GM19467 (cell line): ENCODE measurements around the gene APAF1.

Experiments
- ATAC-seq: cut with Tn5 transposase; IDR thresholded peaks from one replicate; pipeline ENCODE4 v1.9.1; 2021; ENCODE audit warnings: mild to moderate bottlenecking, moderate library complexity; ENCODE audit not compliant: unreplicated experiment

The APAF1 gene

GRCh38 chr12:98725476-98726247, 80.6 kb downstream of the APAF1 start:
- ATAC-seq = no peak

- ATAC-seq = no peak
Measured at GRCh38 chr12:98727196-98727595, 82.1 kb downstream of the APAF1 start.

- ATAC-seq = no peak
Measured at GRCh38 chr12:98730412-98730811, 85.3 kb downstream of the APAF1 start.

GRCh38 chr12:98733667-98734350, 88.7 kb downstream of the APAF1 start:
- ATAC-seq = no peak

GRCh38 chr12:98735821-98736220, 90.7 kb downstream of the APAF1 start:
- ATAC-seq = no peak

- no peak for ATAC-seq
Measured at GRCh38 chr12:98736352-98737321, 91.5 kb downstream of the APAF1 start.

- no peak for ATAC-seq
Measured at GRCh38 chr12:98737322-98737712, 92.2 kb downstream of the APAF1 start.

GRCh38 chr12:98738002-98738401, 92.9 kb downstream of the APAF1 start:
- no peak for ATAC-seq

- ATAC-seq = no peak
Measured at GRCh38 chr12:98738539-98738938, 93.4 kb downstream of the APAF1 start.

GRCh38 chr12:98740751-98741150, 95.7 kb downstream of the APAF1 start:
- ATAC-seq = no peak

- no peak for ATAC-seq
Measured at GRCh38 chr12:98741196-98741555, 96.1 kb downstream of the APAF1 start.

- ATAC-seq = no peak
Measured at GRCh38 chr12:98741556-98742265, 96.6 kb downstream of the APAF1 start.

GRCh38 chr12:98743362-98743953, 98.4 kb downstream of the APAF1 start:
- ATAC-seq = peak; percentile 51

GRCh38 chr12:98744680-98745079, 99.6 kb downstream of the APAF1 start:
- ATAC-seq = no peak

- ATAC-seq = peak; percentile 39
Measured at GRCh38 chr12:98745578-98746391, 100.7 kb downstream of the APAF1 start.

GRCh38 chr12:98748463-98748862, 103.4 kb downstream of the APAF1 start:
- ATAC-seq = no peak

- no peak for ATAC-seq
Measured at GRCh38 chr12:98750511-98750910, 105.4 kb downstream of the APAF1 start.

- no peak for ATAC-seq
Measured at GRCh38 chr12:98751580-98752115, 106.6 kb downstream of the APAF1 start.

- no peak for ATAC-seq
Measured at GRCh38 chr12:98752726-98753125, 107.6 kb downstream of the APAF1 start.
